ENCODE data around the gene FAM184A.
"Not testable (repeated sequence)": the region's sequence is repeated elsewhere in the genome, so short reads cannot be mapped to it uniquely, and the experiment has no call there.

FAM184A gene

GRCh38 chr6:119052987-119053386 is 25.5 kb downstream of the FAM184A start:
- no peak for DNase-seq (ENCODE audit: low read depth in 3 of 3)

- DNase-seq (ENCODE audit: low read depth in 3 of 3), result no peak
These were observed 26.1 kb downstream of the FAM184A start for GRCh38 chr6:119052292-119052889.

GRCh38 chr6:119044255-119044654 is 34.2 kb downstream of the FAM184A start:
- DNase-seq (ENCODE audit: low read depth in 3 of 3), result no peak

- no peak for DNase-seq (ENCODE audit: low read depth in 3 of 3)
These were observed 34.7 kb downstream of the FAM184A start for GRCh38 chr6:119043783-119044182.

- DNase-seq (ENCODE audit: low read depth in 3 of 3), result no peak
These were observed 35.2 kb downstream of the FAM184A start for GRCh38 chr6:119043265-119043664.

GRCh38 chr6:119040636-119041035 is 37.8 kb downstream of the FAM184A start:
- DNase-seq (ENCODE audit: low read depth in 3 of 3), result no peak

- no peak for DNase-seq (ENCODE audit: low read depth in 3 of 3)
These were observed 38.2 kb downstream of the FAM184A start for GRCh38 chr6:119040229-119040628.

- DNase-seq (ENCODE audit: low read depth in 3 of 3), result no peak
These were observed 40.4 kb downstream of the FAM184A start for GRCh38 chr6:119037941-119038623.

- no peak for DNase-seq (ENCODE audit: low read depth in 3 of 3)
These were observed 41.2 kb downstream of the FAM184A start for GRCh38 chr6:119037264-119037663.

GRCh38 chr6:119036081-119036480 is 42.4 kb downstream of the FAM184A start:
- DNase-seq (ENCODE audit: low read depth in 3 of 3), result no peak

- DNase-seq (ENCODE audit: low read depth in 3 of 3), result no peak
These were observed 43.0 kb downstream of the FAM184A start for GRCh38 chr6:119035459-119035858.

- DNase-seq (ENCODE audit: low read depth in 3 of 3), result no peak
These were observed 43.5 kb downstream of the FAM184A start for GRCh38 chr6:119034827-119035458.

- no peak for DNase-seq (ENCODE audit: low read depth in 3 of 3)
These were observed 46.0 kb downstream of the FAM184A start for GRCh38 chr6:119032428-119032827.

- DNase-seq (ENCODE audit: low read depth in 3 of 3), result no peak
These were observed 47.7 kb downstream of the FAM184A start for GRCh38 chr6:119030759-119031158.

GRCh38 chr6:119028091-119028490 is 50.4 kb downstream of the FAM184A start:
- no peak for DNase-seq (ENCODE audit: low read depth in 3 of 3)

- DNase-seq (ENCODE audit: low read depth in 3 of 3), result no peak
These were observed 51.0 kb downstream of the FAM184A start for GRCh38 chr6:119027465-119027864.

- no peak for DNase-seq (ENCODE audit: low read depth in 3 of 3)
These were observed 51.6 kb downstream of the FAM184A start for GRCh38 chr6:119026822-119027221.

GRCh38 chr6:119025793-119026192 is 52.7 kb downstream of the FAM184A start:
- no peak for DNase-seq (ENCODE audit: low read depth in 3 of 3)

- no peak for DNase-seq (ENCODE audit: low read depth in 3 of 3)
These were observed 54.4 kb downstream of the FAM184A start for GRCh38 chr6:119024111-119024510.

GRCh38 chr6:119022796-119023195 is 55.7 kb downstream of the FAM184A start:
- DNase-seq (ENCODE audit: low read depth in 3 of 3), result no peak

GRCh38 chr6:119020597-119021561 is 57.6 kb downstream of the FAM184A start:
- no peak for DNase-seq (ENCODE audit: low read depth in 3 of 3)

- not testable (repeated sequence) for DNase-seq (ENCODE audit: low read depth in 3 of 3)
These were observed 63.3 kb downstream of the FAM184A start for GRCh38 chr6:119015165-119015564.

Data from stimulated activated CD4-positive, alpha-beta T cell treated with anti-CD3 and anti-CD28 coated beads, TNF-alpha, amount 100 ng/mL, for 4 hours (primary cell).